HL-60 (cell line): ENCODE results near the gene AIG1.

Experiments used
- CTCF ChIP-seq: IDR thresholded peaks from one replicate; pipeline ENCODE4 v1.5.1; 2011; ENCODE audit warnings: low read length, control low read depth, inconsistent platforms; ENCODE audit not compliant: insufficient read depth
- POLR2AphosphoS5 ChIP-seq: IDR thresholded peaks from 2 replicates; pipeline ENCODE4 v1.6.1; 2012; ENCODE audit warnings: low read depth
- TF ChIP-seq, protein P1 (sequence below): IDR thresholded peaks from 2 replicates; pipeline ENCODE4 v1.6.1; 2012; ENCODE audit warnings: low read depth; ENCODE audit not compliant: insufficient replicate concordance

DNA sequence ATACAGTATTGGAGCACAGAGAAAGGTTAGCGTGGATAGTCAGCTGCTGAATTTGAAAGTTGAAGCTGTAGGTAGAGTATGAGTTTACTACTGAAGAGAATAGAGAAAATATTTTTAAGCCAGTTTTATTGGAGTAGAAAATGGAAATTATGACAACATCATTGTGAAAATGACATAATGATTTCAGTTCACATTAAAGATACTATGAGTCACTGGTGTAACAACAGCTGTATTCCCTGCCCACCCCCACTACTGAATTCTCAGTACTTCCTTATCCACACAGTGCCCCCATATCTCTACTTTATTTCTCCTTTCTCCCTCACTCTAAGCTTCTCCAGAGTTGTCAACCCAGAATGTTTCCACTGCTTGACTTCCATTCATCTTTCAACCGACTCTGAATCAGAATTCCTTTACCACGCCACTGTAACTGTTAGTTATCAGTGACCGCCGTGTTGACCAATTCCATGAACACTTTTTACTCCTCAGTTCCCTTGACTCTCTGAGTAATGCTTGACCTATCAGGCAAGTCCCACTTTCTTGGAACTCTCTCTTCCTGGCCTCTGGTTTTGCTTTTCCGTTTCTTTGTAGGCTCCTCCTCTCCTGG is 139.6 kb downstream of the AIG1 start:
- TF ChIP-seq CTCF, result no peak
- TF ChIP-seq, protein P1, sequence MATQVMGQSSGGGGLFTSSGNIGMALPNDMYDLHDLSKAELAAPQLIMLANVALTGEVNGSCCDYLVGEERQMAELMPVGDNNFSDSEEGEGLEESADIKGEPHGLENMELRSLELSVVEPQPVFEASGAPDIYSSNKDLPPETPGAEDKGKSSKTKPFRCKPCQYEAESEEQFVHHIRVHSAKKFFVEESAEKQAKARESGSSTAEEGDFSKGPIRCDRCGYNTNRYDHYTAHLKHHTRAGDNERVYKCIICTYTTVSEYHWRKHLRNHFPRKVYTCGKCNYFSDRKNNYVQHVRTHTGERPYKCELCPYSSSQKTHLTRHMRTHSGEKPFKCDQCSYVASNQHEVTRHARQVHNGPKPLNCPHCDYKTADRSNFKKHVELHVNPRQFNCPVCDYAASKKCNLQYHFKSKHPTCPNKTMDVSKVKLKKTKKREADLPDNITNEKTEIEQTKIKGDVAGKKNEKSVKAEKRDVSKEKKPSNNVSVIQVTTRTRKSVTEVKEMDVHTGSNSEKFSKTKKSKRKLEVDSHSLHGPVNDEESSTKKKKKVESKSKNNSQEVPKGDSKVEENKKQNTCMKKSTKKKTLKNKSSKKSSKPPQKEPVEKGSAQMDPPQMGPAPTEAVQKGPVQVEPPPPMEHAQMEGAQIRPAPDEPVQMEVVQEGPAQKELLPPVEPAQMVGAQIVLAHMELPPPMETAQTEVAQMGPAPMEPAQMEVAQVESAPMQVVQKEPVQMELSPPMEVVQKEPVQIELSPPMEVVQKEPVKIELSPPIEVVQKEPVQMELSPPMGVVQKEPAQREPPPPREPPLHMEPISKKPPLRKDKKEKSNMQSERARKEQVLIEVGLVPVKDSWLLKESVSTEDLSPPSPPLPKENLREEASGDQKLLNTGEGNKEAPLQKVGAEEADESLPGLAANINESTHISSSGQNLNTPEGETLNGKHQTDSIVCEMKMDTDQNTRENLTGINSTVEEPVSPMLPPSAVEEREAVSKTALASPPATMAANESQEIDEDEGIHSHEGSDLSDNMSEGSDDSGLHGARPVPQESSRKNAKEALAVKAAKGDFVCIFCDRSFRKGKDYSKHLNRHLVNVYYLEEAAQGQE, result no peak
- TF ChIP-seq POLR2AphosphoS5, result no peak
